Left ventricle myocardium inferior (tissue), 1 donor: Measurements from ENCODE around the gene SLC66A1. TPM values are rescaled to one million over a fixed set of nuclear protein-coding genes. Genes with fewer than 3 reads are reported as not detected.

Source experiments
- DNase-seq: peaks from one replicate; pipeline ENCODE4 v3.0.0-alpha.2; 2020
- H3K27ac ChIP-seq: fragments of 200-600 bp; replicated peaks from 2 replicates; pipeline ENCODE4 v1.8.0; 2021
- H3K27me3 ChIP-seq: fragments of 200-600 bp; 2 replicates; pipeline ENCODE4 v1.8.0; 2021; ENCODE audit warnings: low read depth
- H3K36me3 ChIP-seq: fragments of 200-600 bp; 2 replicates; pipeline ENCODE4 v1.8.0; 2021
- H3K4me1 ChIP-seq: fragments of 200-600 bp; 2 replicates; pipeline ENCODE4 v1.8.0; 2021
- H3K4me3 ChIP-seq: fragments of 200-600 bp; 2 replicates; pipeline ENCODE4 v1.8.0; 2021; ENCODE audit warnings: mild to moderate bottlenecking, moderate library complexity
- H3K9me3 ChIP-seq: fragments of 200-600 bp; replicated peaks from 2 replicates; pipeline ENCODE4 v1.8.0; 2021
- CTCF ChIP-seq: fragments of 200-600 bp; IDR thresholded peaks from 2 replicates; pipeline ENCODE4 v1.8.0; 2021; ENCODE audit warnings: antibody characterized with exemption, mild to moderate bottlenecking, borderline replicate concordance
- intact Hi-C: fragments of 100-400 bp; cut with micrococcal nuclease; formaldehyde crosslinking; loops from one replicate; pipeline ENCODE4 v1.11.0; 2022
- total RNA-seq: library from RNA; stranded (reverse); fragmentation: NEBNext Ultra II Directional; extraction: Animal tissue kit (Norgen Biotek cat#: 25700); gene quantifications from one replicate; pipeline ENCODE4 v1.2.1, GENCODE V29; 2021
- donor health status: DM: no; HTN: yes; CAD: no; lungs with severe emphysema.

The SLC66A1 gene
- total RNA-seq, 1 donor from 2014 or later, result 5.8 TPM

- Histone ChIP-seq H3K4me3 (no peak overlapping the region), H3K9me3 (no peaks in the 10 kb centered on the region), H3K4me1 (peaks cover 10% of the 10 kb centered on the region), H3K27ac (no peak overlapping the region), H3K27me3 (no peaks in the 10 kb centered on the region), H3K36me3 (peaks cover 68% of the 10 kb centered on the region)
- intact Hi-C loops, result no loop called here
- no peak for TF ChIP-seq CTCF
- no peak for DNase-seq
These were observed 6.2 kb upstream of the SLC66A1 start for GRCh38 chr1:19305880-19306279.

GRCh38 chr1:19306941-19307340, 5.2 kb upstream of the SLC66A1 start:
- intact Hi-C loops, result no loop called here
- H3K4me3 ChIP-seq, result no peak overlapping the region

GRCh38 chr1:19307794-19308508, 4.2 kb upstream of the SLC66A1 start:
- peaks cover 27% of the 10 kb centered on the region for H3K4me1 ChIP-seq
- DNase-seq, result no peak
- no peak for TF ChIP-seq CTCF
- no peak overlapping the region for H3K27ac ChIP-seq
- no peak overlapping the region for H3K4me3 ChIP-seq
- H3K36me3 ChIP-seq, result peaks cover 57% of the 10 kb centered on the region
- intact Hi-C loops, result no loop called here
- no peaks in the 10 kb centered on the region for H3K9me3 ChIP-seq
- no peaks in the 10 kb centered on the region for H3K27me3 ChIP-seq

More at GRCh38 chr1:19306941-19307340, 5.2 kb upstream of the SLC66A1 start:
- Histone ChIP-seq H3K27ac (no peak overlapping the region), H3K27me3 (no peaks in the 10 kb centered on the region), H3K36me3 (peaks cover 68% of the 10 kb centered on the region), H3K9me3 (no peaks in the 10 kb centered on the region), H3K4me1 (peaks cover 19% of the 10 kb centered on the region)
- DNase-seq, result no peak
- no peak for TF ChIP-seq CTCF

- TF ChIP-seq CTCF, result no peak
- peaks cover 52% of the 10 kb centered on the region for H3K36me3 ChIP-seq
These were observed 3.6 kb upstream of the SLC66A1 start for GRCh38 chr1:19308509-19308907.

GRCh38 chr1:19309123-19309813, 2.9 kb upstream of the SLC66A1 start:
- Histone ChIP-seq H3K4me1 (peaks cover 36% of the 10 kb centered on the region), H3K27ac (no peak overlapping the region), H3K36me3 (peaks cover 44% of the 10 kb centered on the region), H3K27me3 (no peaks in the 10 kb centered on the region), H3K4me3 (no peak overlapping the region), H3K9me3 (no peaks in the 10 kb centered on the region)
- DNase-seq, result no peak
- intact Hi-C loops, result no loop called here
- no peak for TF ChIP-seq CTCF

More at GRCh38 chr1:19308509-19308907, 3.6 kb upstream of the SLC66A1 start:
- Histone ChIP-seq H3K27me3 (no peaks in the 10 kb centered on the region), H3K4me3 (no peak overlapping the region), H3K4me1 (peaks cover 33% of the 10 kb centered on the region), H3K9me3 (no peaks in the 10 kb centered on the region), H3K27ac (no peak overlapping the region)
- intact Hi-C loops, result no loop called here
- no peak for DNase-seq
